Activated naive CD8-positive, alpha-beta T cell treated with anti-CD3 and anti-CD28 coated beads for 36 hours (primary cell): Measurements from ENCODE around the gene SEMA3B. TPM values are rescaled to one million over a fixed set of nuclear protein-coding genes. Genes with fewer than 3 reads are reported as not detected.
"Not testable (repeated sequence)": the region's sequence is repeated elsewhere in the genome, so short reads cannot be mapped to it uniquely, and the experiment has no call there.

ENCODE experiments used
- DNase-seq: peaks from one replicate; pipeline ENCODE4 v3.0.0; 2021
- H3K27ac Mint-ChIP-seq: one replicate; pipeline ENCODE4 v1.8.0; 2022; ENCODE audit warnings: mild to moderate bottlenecking, moderate library complexity, mixed read lengths
- H3K27me3 Mint-ChIP-seq: one replicate; pipeline ENCODE4 v1.8.0; 2022; ENCODE audit warnings: mild to moderate bottlenecking, mixed read lengths
- H3K36me3 Mint-ChIP-seq: one replicate; pipeline ENCODE4 v1.8.0; 2021; ENCODE audit warnings: mild to moderate bottlenecking, mixed read lengths
- H3K4me1 Mint-ChIP-seq: one replicate; pipeline ENCODE4 v1.8.0; 2021; ENCODE audit warnings: mixed read lengths
- H3K4me3 Mint-ChIP-seq: one replicate; pipeline ENCODE4 v1.8.0; 2022; ENCODE audit warnings: mild to moderate bottlenecking, moderate library complexity, mixed read lengths
- H3K9me3 Mint-ChIP-seq: one replicate; pipeline ENCODE4 v1.8.0; 2022; ENCODE audit warnings: mixed read lengths
- total RNA-seq, 2 experiments: library from RNA; stranded (reverse); gene quantifications; one replicate each; pipeline ENCODE4 v1.2.3, GENCODE V29; 2021

SEMA3B gene
- total RNA-seq, 2 experiments from 2014 or later = 1.2 to 1.6 TPM

DNA sequence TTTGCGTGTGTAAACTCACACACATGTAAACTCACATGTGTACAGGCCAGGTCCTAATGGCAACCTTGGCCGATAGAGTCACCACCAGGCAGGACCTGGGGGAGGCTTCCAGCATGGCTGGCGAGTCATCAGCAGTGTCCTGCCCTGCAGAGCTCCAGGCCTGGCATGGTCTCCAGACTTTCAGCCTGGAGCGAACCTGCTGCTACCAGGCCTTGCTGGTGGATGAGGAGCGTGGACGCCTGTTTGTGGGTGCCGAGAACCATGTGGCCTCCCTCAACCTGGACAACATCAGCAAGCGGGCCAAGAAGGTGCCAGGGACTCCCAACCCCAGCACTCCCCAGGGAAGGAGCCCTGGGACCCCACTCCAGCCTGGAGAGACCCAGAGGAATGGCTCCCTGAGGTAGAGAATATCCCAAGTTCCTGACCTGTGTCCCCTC lies 1.0 kb downstream of the SEMA3B start:
- Mint-ChIP-seq H3K36me3 (no peaks in the 10 kb centered on the region), H3K4me3 (no peak overlapping the region), H3K27me3 (peaks cover 45% of the 10 kb centered on the region), H3K27ac (no peak overlapping the region), H3K9me3 (no peaks in the 10 kb centered on the region), H3K4me1 (peaks cover 16% of the 10 kb centered on the region)
- DNase-seq = no peak

DNA sequence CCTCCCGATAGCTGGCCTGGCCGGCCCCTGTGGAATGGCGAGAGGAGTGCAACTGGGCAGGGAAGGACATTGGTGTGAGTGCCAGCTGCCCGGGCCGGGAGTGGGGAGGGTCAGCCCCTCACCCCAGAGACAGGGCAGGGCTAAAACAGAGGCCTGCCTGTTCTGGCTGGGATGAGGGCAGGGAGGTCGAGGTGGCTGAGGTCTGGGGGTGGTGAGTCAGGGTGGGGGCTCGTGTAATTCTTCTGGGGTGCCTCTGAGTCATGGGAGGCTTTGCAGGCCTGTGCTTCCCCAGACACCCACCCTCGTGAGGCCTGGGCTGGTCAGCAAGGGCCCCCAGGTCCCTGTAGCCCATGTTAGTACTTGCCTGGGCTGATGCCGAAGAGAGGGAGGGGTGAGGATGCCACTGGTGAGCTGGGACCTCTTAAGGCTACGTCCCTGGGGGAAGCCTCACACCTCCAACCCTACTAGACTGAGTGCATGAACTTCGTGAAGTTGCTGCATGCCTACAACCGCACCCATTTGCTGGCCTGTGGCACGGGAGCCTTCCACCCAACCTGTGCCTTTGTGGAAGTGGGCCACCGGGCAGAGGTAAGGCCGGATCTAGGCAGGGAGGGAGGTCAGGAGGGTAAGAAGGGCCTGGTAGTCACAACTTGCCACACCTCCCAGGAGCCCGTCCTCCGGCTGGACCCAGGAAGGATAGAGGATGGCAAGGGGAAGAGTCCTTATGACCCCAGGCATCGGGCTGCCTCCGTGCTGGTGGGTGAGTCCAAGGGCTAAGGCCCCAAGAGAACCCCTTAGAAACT lies 1.7 kb downstream of the SEMA3B start:
- no peaks in the 10 kb centered on the region for H3K9me3 Mint-ChIP-seq
- DNase-seq = no peak
- peaks cover 51% of the 10 kb centered on the region for H3K27me3 Mint-ChIP-seq

DNA sequence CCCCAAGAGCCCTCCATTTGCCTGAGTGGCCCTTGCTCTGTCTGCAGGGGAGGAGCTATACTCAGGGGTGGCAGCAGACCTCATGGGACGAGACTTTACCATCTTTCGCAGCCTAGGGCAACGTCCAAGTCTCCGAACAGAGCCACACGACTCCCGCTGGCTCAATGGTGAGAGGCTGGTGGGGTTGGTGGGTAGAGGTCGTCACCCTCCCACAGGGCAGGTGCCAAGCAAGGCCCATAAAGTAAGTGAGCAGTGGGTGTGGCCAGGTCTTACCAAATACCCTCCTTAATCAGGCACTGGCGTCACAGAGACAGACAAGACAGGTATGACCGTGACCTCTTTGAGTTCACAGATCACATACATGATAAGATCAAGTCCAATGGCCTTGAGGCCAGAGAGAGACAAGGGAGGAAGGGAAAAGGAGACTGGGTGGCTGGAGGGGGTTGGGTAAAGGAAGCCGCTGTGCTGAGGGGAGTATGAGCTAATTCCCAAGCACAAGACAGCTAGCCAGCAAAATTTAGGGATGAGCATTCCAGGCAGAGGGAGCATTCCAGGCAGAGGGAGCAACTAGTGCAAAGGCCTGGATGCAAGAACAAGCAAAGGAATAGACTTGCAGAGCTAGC lies 2.5 kb downstream of the SEMA3B start:
- peaks cover 54% of the 10 kb centered on the region for H3K27me3 Mint-ChIP-seq
- H3K9me3 Mint-ChIP-seq = no peaks in the 10 kb centered on the region
- H3K27ac Mint-ChIP-seq = no peak overlapping the region
- no peak overlapping the region for H3K4me3 Mint-ChIP-seq
- no peaks in the 10 kb centered on the region for H3K36me3 Mint-ChIP-seq
- DNase-seq = no peak
- H3K4me1 Mint-ChIP-seq = peaks cover 23% of the 10 kb centered on the region

More for the DNA sequence above, 1.7 kb downstream of the SEMA3B start:
- Mint-ChIP-seq H3K36me3 (no peaks in the 10 kb centered on the region), H3K4me3 (no peak overlapping the region), H3K27ac (no peak overlapping the region), H3K4me1 (peaks cover 18% of the 10 kb centered on the region)

DNA sequence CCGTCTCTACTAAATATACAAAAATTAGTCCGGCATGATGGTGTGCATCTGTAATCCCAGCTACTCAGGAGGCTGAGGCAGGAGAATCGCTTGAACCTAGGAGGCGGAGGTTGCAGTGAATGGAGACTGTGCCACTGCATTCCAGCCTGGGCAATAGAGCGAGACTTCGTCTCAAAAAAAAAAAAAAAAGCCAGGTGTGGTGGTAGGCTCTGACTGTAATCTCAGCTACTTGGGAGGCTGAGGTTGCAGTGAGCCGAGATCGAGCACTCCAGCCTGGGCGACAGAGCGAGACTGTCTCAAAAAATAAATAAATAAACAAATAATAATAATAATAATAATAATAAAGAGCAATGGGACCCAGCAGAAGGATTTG lies 3.6 kb downstream of the SEMA3B start:
- H3K9me3 Mint-ChIP-seq, DNase-seq: not testable (repeated sequence)
- peaks cover 23% of the 10 kb centered on the region for H3K4me1 Mint-ChIP-seq

DNA sequence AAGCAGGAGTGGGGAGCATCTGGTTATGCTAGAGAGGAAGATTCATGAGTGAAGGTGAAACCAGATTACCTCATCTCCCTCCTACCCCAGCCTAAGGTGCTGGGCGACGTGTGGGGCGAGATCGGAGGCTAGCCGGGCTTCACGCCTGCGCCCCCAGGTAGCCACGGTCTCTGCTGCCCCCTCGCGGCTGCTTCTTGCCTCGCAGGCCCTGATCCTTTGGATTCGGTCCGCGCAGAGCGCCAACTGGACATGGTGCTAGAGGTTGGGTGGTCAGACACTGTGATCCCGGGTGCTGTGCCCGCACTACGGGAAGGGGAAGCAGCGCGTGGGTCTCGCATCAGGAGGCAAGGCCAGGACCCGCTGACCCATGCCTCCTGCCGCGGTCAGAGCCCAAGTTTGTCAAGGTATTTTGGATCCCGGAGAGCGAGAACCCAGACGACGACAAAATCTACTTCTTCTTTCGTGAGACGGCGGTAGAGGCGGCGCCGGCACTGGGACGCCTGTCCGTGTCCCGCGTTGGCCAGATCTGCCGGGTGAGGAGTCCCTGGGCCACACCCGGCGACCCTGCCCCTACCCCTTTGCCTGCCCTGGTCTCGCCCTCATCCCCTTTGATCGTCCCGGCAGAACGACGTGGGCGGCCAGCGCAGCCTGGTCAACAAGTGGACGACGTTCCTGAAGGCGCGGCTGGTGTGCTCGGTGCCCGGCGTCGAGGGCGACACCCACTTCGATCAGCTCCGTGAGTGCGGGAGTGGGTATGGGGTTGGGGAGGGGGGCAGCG lies 4.2 kb downstream of the SEMA3B start:
- peak overlapping the region; percentile 38 for H3K27ac Mint-ChIP-seq
- peak overlapping the region; percentile 71 for H3K4me3 Mint-ChIP-seq
- H3K4me1 Mint-ChIP-seq = peaks cover 23% of the 10 kb centered on the region
- peak; percentile 90 for DNase-seq
- peaks cover 54% of the 10 kb centered on the region for H3K27me3 Mint-ChIP-seq
- no peaks in the 10 kb centered on the region for H3K36me3 Mint-ChIP-seq
- H3K9me3 Mint-ChIP-seq = no peaks in the 10 kb centered on the region

More for the DNA sequence above, 3.6 kb downstream of the SEMA3B start:
- H3K4me3 Mint-ChIP-seq, H3K36me3 Mint-ChIP-seq, H3K27ac Mint-ChIP-seq: not testable (repeated sequence)
- peaks cover 54% of the 10 kb centered on the region for H3K27me3 Mint-ChIP-seq

DNA sequence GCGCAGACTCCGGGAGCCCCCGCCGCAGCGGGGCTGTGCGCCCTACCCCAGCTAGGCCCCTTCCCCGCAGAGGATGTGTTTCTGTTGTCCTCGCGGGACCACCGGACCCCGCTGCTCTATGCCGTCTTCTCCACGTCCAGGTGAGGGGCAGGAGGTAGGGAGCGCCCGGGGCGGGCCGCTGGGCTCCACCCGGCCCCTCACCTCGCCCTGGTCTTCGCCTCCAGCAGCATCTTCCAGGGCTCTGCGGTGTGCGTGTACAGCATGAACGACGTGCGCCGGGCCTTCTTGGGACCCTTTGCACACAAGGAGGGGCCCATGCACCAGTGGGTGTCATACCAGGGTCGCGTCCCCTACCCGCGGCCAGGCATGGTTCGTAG lies 4.7 kb downstream of the SEMA3B start:
- Mint-ChIP-seq H3K9me3 (no peaks in the 10 kb centered on the region), H3K36me3 (no peaks in the 10 kb centered on the region), H3K27me3 (peaks cover 51% of the 10 kb centered on the region), H3K27ac (no peak overlapping the region), H3K4me3 (peak overlapping the region; percentile 71), H3K4me1 (peaks cover 23% of the 10 kb centered on the region)
- DNase-seq = no peak

DNA sequence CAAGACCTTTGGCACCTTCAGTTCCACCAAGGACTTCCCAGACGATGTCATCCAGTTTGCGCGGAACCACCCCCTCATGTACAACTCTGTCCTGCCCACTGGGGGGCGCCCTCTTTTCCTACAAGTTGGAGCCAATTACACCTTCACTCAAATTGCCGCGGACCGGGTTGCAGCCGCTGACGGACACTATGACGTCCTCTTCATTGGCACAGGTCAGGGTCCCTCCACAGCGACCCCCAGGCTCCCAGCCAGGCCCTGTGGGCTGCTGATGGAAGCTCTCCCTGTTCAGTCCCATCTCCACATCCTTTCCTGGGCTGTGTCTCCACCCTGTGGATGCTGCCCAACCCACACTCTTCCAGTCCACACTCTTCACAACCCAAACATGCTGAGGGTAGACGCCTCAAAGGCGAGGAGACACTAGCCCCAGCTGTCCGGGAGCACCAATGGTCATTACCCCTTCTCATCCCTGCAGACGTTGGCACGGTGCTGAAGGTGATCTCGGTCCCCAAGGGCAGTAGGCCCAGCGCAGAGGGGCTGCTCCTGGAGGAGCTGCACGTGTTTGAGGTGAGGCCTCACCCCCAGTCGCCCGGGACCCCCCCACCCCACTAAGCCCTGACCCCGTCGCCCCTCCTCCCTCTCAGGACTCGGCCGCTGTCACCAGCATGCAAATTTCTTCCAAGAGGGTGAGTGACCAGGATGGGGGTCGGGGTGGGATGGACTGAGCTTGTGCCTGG lies 5.6 kb downstream of the SEMA3B start:
- Mint-ChIP-seq H3K27me3 (peaks cover 51% of the 10 kb centered on the region), H3K36me3 (no peaks in the 10 kb centered on the region), H3K4me1 (peaks cover 23% of the 10 kb centered on the region), H3K27ac (no peak overlapping the region), H3K9me3 (no peaks in the 10 kb centered on the region), H3K4me3 (peak overlapping the region; percentile 33)
- DNase-seq = peak; percentile 77

DNA sequence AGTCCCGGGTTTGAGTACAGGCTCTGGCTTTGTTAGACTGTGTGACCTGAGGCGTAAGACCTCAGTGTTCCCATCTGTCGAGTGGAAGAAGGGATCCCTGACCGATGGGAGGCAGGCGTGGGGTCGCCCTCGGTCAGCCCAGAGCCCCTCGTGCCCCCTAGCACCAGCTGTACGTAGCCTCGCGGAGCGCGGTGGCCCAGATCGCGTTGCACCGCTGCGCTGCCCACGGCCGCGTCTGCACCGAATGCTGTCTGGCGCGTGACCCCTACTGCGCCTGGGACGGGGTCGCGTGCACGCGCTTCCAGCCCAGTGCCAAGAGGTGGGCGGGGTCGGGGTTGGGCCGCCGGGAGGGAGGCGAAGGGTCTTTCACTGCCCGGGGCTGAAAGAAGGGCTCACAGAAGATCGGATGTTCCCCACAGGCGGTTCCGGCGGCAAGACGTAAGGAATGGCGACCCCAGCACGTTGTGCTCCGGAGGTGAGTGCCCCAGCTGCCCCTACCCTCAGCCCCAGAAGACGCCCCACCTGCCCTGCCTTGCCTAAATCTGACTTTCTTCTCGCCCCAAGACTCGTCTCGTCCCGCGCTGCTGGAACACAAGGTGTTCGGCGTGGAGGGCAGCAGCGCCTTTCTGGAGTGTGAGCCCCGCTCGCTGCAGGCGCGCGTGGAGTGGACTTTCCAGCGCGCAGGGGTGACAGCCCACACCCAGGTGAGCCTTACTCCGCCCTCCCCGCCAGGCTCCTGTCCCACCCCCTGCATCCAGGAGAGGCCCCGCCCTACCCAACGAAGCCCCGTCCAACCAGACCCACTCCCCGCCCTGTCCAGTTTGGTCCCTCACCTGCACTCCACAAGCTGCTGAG lies 6.4 kb downstream of the SEMA3B start:
- Mint-ChIP-seq H3K27me3 (peaks cover 51% of the 10 kb centered on the region), H3K4me1 (peaks cover 23% of the 10 kb centered on the region), H3K9me3 (no peaks in the 10 kb centered on the region), H3K27ac (no peak overlapping the region), H3K4me3 (peak overlapping the region; percentile 45), H3K36me3 (no peaks in the 10 kb centered on the region)
- DNase-seq = no peak

DNA sequence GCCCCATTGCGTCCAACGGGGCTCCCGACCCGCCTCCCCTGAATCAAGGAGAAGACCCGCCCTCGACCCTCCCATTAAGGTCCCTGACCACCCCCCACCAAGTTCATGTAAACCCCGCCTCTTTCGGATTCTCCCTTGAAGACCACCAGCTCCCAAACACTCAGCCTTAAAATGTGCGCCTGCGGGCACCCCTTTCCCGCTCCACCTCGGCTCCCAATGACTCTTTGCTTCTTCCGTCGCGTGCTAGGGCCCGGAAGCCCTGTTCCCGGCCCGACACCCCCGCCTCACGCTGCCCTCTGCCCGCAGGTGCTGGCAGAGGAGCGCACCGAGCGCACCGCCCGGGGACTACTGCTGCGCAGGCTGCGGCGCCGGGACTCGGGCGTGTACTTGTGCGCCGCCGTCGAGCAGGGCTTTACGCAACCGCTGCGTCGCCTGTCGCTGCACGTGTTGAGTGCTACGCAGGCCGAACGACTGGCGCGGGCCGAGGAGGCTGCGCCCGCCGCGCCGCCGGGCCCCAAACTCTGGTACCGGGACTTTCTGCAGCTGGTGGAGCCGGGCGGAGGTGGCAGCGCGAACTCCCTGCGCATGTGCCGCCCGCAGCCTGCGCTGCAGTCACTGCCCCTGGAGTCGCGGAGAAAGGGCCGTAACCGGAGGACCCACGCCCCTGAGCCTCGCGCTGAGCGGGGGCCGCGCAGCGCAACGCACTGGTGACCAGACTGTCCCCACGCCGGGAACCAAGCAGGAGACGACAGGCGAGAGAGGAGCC lies 7.2 kb downstream of the SEMA3B start:
- no peak overlapping the region for H3K27ac Mint-ChIP-seq
- H3K27me3 Mint-ChIP-seq = peaks cover 51% of the 10 kb centered on the region
- H3K36me3 Mint-ChIP-seq = no peaks in the 10 kb centered on the region
- peaks cover 23% of the 10 kb centered on the region for H3K4me1 Mint-ChIP-seq
- DNase-seq = peak; percentile 58
- H3K9me3 Mint-ChIP-seq = no peaks in the 10 kb centered on the region
- peak overlapping the region; percentile 45 for H3K4me3 Mint-ChIP-seq

DNA sequence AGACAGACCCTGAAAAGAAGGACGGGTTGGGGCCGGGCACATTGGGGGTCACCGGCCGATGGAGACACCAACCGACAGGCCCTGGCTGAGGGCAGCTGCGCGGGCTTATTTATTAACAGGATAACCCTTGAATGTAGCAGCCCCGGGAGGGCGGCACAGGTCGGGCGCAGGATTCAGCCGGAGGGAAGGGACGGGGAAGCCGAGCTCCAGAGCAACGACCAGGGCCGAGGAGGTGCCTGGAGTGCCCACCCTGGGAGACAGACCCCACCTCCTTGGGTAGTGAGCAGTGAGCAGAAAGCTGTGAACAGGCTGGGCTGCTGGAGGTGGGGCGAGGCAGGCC lies 7.8 kb downstream of the SEMA3B start:
- Mint-ChIP-seq H3K4me3 (no peak overlapping the region), H3K27ac (no peak overlapping the region), H3K4me1 (peaks cover 20% of the 10 kb centered on the region), H3K36me3 (no peaks in the 10 kb centered on the region), H3K27me3 (peaks cover 46% of the 10 kb centered on the region), H3K9me3 (no peaks in the 10 kb centered on the region)
- DNase-seq = no peak

DNA sequence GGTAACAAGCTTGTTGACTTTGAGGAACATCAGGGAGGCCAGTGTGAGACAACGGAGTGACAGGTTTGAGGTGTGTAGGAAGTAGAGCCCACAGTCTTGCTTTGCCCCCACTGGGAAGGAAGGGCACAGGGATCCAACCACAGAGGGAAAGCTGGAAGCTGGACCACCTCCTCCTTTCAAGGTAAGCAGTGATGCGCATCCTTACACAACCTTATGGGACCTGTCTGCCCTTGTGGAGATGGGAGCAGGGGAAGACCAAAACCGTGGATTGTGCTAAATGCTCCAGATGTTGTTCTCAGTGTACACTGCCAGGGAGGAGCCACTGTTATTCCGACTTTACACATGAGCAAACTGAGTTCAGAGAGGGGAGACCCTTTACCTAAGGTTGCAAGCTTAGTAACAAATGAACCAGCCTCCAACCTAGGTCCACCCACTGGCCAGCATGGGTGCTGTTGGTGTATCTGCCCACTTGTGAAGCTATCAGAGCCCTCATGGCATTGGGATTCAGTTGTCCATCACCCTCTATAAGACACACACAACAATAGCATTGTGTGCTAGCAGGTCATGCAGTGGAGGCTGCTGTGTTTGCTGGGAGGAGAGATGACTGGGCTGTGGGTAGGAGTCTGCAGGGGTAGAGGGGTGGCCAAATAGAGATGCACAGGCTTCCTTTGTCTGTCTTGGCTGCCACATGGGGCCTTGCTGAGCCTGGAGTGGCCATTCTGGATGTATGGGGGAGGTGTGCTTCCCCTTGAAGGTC lies 9.4 kb downstream of the SEMA3B start:
- Mint-ChIP-seq H3K4me3 (no peak overlapping the region), H3K4me1 (peaks cover 14% of the 10 kb centered on the region), H3K36me3 (no peaks in the 10 kb centered on the region), H3K9me3 (no peaks in the 10 kb centered on the region), H3K27me3 (peaks cover 40% of the 10 kb centered on the region), H3K27ac (no peak overlapping the region)
- DNase-seq = no peak

DNA sequence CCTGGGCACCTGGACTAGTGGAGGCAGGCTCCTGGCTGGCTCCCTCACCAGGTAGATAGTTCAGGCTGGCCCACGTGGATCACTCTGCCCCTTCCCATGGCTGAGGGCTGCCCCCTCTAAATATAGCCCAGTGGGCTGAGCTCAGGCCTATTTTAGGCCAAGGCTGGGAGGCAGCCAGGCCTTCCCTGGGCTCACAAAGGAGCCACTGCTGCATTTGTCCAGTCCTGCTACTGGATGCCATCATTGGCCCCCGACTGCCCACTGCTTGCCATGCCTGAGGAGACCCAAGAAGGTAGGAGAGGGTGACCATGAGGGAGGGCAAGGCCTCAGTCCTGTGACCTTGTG lies 9.9 kb downstream of the SEMA3B start, which contains the start of gene LSMEM2:
Gene LSMEM2, plus strand, starts transcription at position 208 of the 345 bp plus-strand sequence. Its CDS starts 27 bp downstream, at position 235.
- Mint-ChIP-seq H3K27me3 (peaks cover 37% of the 10 kb centered on the region), H3K27ac (no peak within 1 kb of the TSS), H3K9me3 (no peaks in the 10 kb centered on the region), H3K4me3 (no peak within 1 kb of the TSS), H3K4me1 (peaks cover 14% of the 10 kb centered on the region), H3K36me3 (no peaks in the 10 kb centered on the region)
- DNase-seq = no peak
